Esophagus squamous epithelium (tissue), 4 donors: ENCODE data around the gene IQSEC3.

ENCODE experiments used
- POLR2A ChIP-seq, 4 donors: fragments of 450-650 bp; IDR thresholded peaks; one replicate each; pipeline ENCODE4 v1.6.1; 2017; ENCODE audit warnings: antibody characterized with exemption in 4 of 4, mild to moderate bottlenecking in 4 of 4, moderate library complexity in 3 of 4
- TF ChIP-seq, protein P1 (sequence below), 6 experiments: fragments of 450-650 bp in 4 of 6; fragments of 200-600 bp in 2 of 6; sonication (generic) in 2 of 6; IDR thresholded peaks; one replicate each; pipeline ENCODE4 v1.5.1; 2016 to 2019; ENCODE audit warnings: antibody characterized with exemption in 6 of 6, mild to moderate bottlenecking in 4 of 6, moderate library complexity in 4 of 6

DNA sequence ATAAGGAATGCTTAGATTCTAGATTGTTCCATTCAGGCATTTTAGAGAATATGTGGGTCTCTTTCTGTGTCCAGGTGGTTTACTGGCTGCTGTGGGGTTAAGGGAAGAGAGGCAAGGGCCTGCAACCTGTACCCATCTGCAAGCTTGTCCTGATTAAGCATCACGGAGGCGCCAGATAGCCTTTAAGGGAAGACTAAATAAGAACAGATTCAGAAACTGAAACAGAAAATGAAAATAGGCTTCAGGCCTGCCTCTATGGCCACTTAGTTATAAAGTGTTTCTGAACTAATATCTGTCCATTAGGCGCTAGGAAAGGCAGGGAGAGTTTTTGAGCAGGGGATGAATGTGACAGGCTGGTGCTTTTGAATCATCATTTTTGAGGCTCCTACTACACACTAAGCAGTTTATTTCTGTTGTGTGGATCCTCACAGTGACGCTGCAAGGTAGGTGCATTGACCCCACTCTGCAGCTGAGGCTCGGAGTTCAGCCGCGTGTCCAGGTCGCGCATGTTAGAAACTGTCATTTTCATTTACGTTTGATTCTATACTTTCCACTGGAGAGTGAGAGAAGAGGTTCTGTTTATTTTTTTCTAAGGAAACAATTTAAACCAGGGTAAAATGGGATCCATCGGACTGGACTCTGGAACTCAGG is 100.0 kb downstream of the IQSEC3 start:
- TF ChIP-seq, protein P1, sequence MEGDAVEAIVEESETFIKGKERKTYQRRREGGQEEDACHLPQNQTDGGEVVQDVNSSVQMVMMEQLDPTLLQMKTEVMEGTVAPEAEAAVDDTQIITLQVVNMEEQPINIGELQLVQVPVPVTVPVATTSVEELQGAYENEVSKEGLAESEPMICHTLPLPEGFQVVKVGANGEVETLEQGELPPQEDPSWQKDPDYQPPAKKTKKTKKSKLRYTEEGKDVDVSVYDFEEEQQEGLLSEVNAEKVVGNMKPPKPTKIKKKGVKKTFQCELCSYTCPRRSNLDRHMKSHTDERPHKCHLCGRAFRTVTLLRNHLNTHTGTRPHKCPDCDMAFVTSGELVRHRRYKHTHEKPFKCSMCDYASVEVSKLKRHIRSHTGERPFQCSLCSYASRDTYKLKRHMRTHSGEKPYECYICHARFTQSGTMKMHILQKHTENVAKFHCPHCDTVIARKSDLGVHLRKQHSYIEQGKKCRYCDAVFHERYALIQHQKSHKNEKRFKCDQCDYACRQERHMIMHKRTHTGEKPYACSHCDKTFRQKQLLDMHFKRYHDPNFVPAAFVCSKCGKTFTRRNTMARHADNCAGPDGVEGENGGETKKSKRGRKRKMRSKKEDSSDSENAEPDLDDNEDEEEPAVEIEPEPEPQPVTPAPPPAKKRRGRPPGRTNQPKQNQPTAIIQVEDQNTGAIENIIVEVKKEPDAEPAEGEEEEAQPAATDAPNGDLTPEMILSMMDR (IDR thresholded peaks at IDR 0.05): no peak
- no peak for TF ChIP-seq POLR2A (IDR thresholded peaks at IDR 0.05)
